ENCODE results near the gene ARSI. TPM values are rescaled to one million over a fixed set of nuclear protein-coding genes. Genes with fewer than 3 reads are reported as not detected.

ARSI gene
- total and polyA plus RNA-seq, 2 donors (not counting 1 experiment from before 2014, with no cell fraction given): 5.9 to 12.5 TPM

- peaks cover 2% of the 10 kb centered on the region for H3K27me3 ChIP-seq (ENCODE audit: control insufficient read depth, insufficient read depth, low read length)
- TF ChIP-seq, protein P1, sequence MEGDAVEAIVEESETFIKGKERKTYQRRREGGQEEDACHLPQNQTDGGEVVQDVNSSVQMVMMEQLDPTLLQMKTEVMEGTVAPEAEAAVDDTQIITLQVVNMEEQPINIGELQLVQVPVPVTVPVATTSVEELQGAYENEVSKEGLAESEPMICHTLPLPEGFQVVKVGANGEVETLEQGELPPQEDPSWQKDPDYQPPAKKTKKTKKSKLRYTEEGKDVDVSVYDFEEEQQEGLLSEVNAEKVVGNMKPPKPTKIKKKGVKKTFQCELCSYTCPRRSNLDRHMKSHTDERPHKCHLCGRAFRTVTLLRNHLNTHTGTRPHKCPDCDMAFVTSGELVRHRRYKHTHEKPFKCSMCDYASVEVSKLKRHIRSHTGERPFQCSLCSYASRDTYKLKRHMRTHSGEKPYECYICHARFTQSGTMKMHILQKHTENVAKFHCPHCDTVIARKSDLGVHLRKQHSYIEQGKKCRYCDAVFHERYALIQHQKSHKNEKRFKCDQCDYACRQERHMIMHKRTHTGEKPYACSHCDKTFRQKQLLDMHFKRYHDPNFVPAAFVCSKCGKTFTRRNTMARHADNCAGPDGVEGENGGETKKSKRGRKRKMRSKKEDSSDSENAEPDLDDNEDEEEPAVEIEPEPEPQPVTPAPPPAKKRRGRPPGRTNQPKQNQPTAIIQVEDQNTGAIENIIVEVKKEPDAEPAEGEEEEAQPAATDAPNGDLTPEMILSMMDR (conservative IDR thresholded peaks at IDR 0.05 in 1 of 2, IDR thresholded peaks at IDR 0.05 in 1 of 2; ENCODE audit: low read depth in 1 of 2, low read length in 2 of 2): no peak
- no peak for TF ChIP-seq EZH2 (IDR thresholded peaks at IDR 0.05; ENCODE audit: low read length, missing control alignments)
- no peak overlapping the region for H3K4me2 ChIP-seq (ENCODE audit: extremely low read depth, insufficient read depth, low read length)
- no peak overlapping the region for H3K9ac ChIP-seq (ENCODE audit: insufficient read depth, low read length)
- H3K27ac ChIP-seq (ENCODE audit: insufficient read depth, low read length): no peak overlapping the region
- no peaks in the 10 kb centered on the region for H3K79me2 ChIP-seq (ENCODE audit: control insufficient read depth, insufficient read depth, low read length)
- no peaks in the 10 kb centered on the region for H3K4me1 ChIP-seq (ENCODE audit: control insufficient read depth, extremely low read depth, insufficient read depth, low read length)
- no peaks in the 10 kb centered on the region for H4K20me1 ChIP-seq (ENCODE audit: control insufficient read depth, extremely low read depth, insufficient read depth, low read length)
- no peak overlapping the region for H2AFZ ChIP-seq (ENCODE audit: low read length)
- H3K36me3 ChIP-seq (ENCODE audit: control insufficient read depth, insufficient read depth, low read length): no peaks in the 10 kb centered on the region
- no peaks in the 10 kb centered on the region for H3K9me3 ChIP-seq (ENCODE audit: control insufficient read depth, insufficient read depth, low read depth, low read length)
- DNase-seq (ENCODE audit: low read depth in 2 of 2): no peak
- no peak overlapping the region for H3K4me3 ChIP-seq (replicated peaks in 1 of 4; ENCODE audit: control extremely low read depth in 1 of 4, insufficient read depth in 1 of 4, low read depth in 3 of 4, low read length in 4 of 4)
Observed at GRCh38 chr5:150254774-150255173, 47.9 kb downstream of the ARSI start.

DNA sequence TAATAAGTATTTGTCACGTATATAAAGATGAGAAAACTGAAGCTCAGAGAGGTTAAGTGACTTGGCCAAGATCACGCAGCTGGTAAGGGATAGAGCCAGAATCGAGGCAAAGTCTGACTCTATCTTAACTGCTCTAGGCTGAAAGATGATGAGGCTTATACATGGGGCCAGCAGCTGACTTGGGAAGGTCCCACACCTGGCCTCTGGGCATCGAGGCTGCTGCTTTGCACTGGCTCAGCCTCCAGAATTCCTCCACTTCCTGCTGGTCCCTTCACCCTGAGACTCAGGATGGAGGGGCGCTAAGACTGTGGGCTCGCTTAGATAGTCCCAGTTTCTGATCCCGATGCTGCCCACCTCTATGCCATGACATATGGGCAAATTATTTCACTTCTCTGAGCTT, 48.3 kb downstream of the ARSI start:
- Histone ChIP-seq H4K20me1 (ENCODE audit: control insufficient read depth, extremely low read depth, insufficient read depth, low read length) (no peaks in the 10 kb centered on the region), H3K4me2 (ENCODE audit: extremely low read depth, insufficient read depth, low read length) (no peak overlapping the region), H3K9ac (ENCODE audit: insufficient read depth, low read length) (no peak overlapping the region), H3K9me3 (ENCODE audit: control insufficient read depth, insufficient read depth, low read depth, low read length) (no peaks in the 10 kb centered on the region), H3K27ac (ENCODE audit: insufficient read depth, low read length) (no peak overlapping the region), H3K36me3 (ENCODE audit: control insufficient read depth, insufficient read depth, low read length) (no peaks in the 10 kb centered on the region), H3K4me1 (ENCODE audit: control insufficient read depth, extremely low read depth, insufficient read depth, low read length) (no peaks in the 10 kb centered on the region), H3K4me3 (replicated peaks in 1 of 4; ENCODE audit: control extremely low read depth in 1 of 4, insufficient read depth in 1 of 4, low read depth in 3 of 4, low read length in 4 of 4) (no peak overlapping the region), H3K27me3 (ENCODE audit: control insufficient read depth, insufficient read depth, low read length) (peaks cover 2% of the 10 kb centered on the region), H2AFZ (ENCODE audit: low read length) (no peak overlapping the region), H3K79me2 (ENCODE audit: control insufficient read depth, insufficient read depth, low read length) (no peaks in the 10 kb centered on the region)
- TF ChIP-seq EZH2 (IDR thresholded peaks at IDR 0.05; ENCODE audit: low read length, missing control alignments): no peak
- TF ChIP-seq, protein P1 (conservative IDR thresholded peaks at IDR 0.05 in 1 of 2, IDR thresholded peaks at IDR 0.05 in 1 of 2; ENCODE audit: low read depth in 1 of 2, low read length in 2 of 2): no peak
- DNase-seq (ENCODE audit: low read depth in 2 of 2): no peak

DNA sequence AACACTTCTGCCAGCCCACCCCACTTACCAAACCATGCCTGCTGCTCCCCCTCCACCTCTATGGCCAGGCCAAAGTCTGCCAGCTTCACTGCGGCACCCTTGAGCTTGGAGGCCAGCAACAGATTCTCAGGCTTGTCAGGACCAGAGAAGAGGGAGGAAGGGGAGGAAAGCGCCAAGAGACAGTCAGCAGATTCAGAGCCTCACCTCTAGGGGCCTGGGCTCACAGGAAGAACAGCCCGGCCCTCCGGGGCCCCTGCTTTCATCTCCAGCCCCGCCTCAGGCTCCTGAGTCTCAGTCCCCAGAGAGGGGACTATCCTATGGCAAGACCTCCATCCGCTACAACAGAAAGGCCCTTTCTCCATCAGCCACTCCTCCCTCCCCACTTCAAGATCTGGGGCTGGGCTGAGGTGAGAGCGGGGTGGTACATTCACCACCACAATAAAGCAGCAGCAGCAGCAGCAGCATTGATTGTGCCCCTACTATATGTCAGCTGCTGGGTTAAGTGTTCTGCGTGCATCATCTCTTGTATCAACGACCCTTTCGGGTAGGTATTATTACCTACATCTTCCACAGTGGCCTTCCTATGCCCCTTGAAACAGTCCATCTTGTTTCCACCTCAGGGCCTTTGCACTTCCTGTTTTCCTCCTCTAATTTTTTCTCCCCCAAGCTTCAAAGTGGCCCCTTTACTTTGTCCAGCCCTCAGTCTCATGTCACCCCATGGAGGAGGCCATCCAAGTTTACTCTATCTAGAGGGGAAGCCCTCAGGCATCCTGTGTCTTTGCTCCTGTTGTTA, 49.1 kb downstream of the ARSI start:
- DNase-seq (ENCODE audit: low read depth in 2 of 2): no peak
- no peaks in the 10 kb centered on the region for H3K4me1 ChIP-seq (ENCODE audit: control insufficient read depth, extremely low read depth, insufficient read depth, low read length)
- no peaks in the 10 kb centered on the region for H3K36me3 ChIP-seq (ENCODE audit: control insufficient read depth, insufficient read depth, low read length)
- H3K9me3 ChIP-seq (ENCODE audit: control insufficient read depth, insufficient read depth, low read depth, low read length): no peaks in the 10 kb centered on the region
- no peak overlapping the region for H3K4me3 ChIP-seq (replicated peaks in 1 of 4; ENCODE audit: control extremely low read depth in 1 of 4, insufficient read depth in 1 of 4, low read depth in 3 of 4, low read length in 4 of 4)
- no peak overlapping the region for H3K27ac ChIP-seq (ENCODE audit: insufficient read depth, low read length)
- no peaks in the 10 kb centered on the region for H3K79me2 ChIP-seq (ENCODE audit: control insufficient read depth, insufficient read depth, low read length)
- H3K9ac ChIP-seq (ENCODE audit: insufficient read depth, low read length): no peak overlapping the region
- H3K4me2 ChIP-seq (ENCODE audit: extremely low read depth, insufficient read depth, low read length): no peak overlapping the region
- no peak overlapping the region for H2AFZ ChIP-seq (ENCODE audit: low read length)
- no peaks in the 10 kb centered on the region for H4K20me1 ChIP-seq (ENCODE audit: control insufficient read depth, extremely low read depth, insufficient read depth, low read length)
- peaks cover 2% of the 10 kb centered on the region for H3K27me3 ChIP-seq (ENCODE audit: control insufficient read depth, insufficient read depth, low read length)
- TF ChIP-seq EZH2 (IDR thresholded peaks at IDR 0.05; ENCODE audit: low read length, missing control alignments): no peak
- TF ChIP-seq, protein P1 (conservative IDR thresholded peaks at IDR 0.05 in 1 of 2, IDR thresholded peaks at IDR 0.05 in 1 of 2; ENCODE audit: low read depth in 1 of 2, low read length in 2 of 2): no peak
